Neural cell (in vitro differentiated cells): ENCODE results near the gene SPATS2L.

Experiments used
- EP300 ChIP-seq: fragments of 450-650 bp; conservative IDR thresholded peaks from 2 replicates; pipeline ENCODE4 v1.6.1; 2014; ENCODE audit warnings: antibody characterized with exemption, mild to moderate bottlenecking, moderate library complexity; ENCODE audit not compliant: poor library complexity, severe bottlenecking
- EZH2 ChIP-seq: fragments of 200-600, 300-800 bp; shearing (Covaris generic), sonication (generic); IDR thresholded peaks from 2 replicates; pipeline ENCODE4 v1.6.1; 2014; ENCODE audit warnings: antibody characterized with exemption, low read length, borderline replicate concordance, mild to moderate bottlenecking; ENCODE audit not compliant: insufficient read depth, poor library complexity, severe bottlenecking
- MXI1 ChIP-seq: fragments of 450-650 bp; conservative IDR thresholded peaks from 2 replicates; pipeline ENCODE4 v1.6.1; 2014; ENCODE audit warnings: antibody characterized with exemption, mild to moderate bottlenecking; ENCODE audit not compliant: poor library complexity, severe bottlenecking
- POLR2AphosphoS5 ChIP-seq: IDR thresholded peaks from 2 replicates; pipeline ENCODE4 v1.6.1; 2012
- RAD21 ChIP-seq: fragments of 450-650 bp; conservative IDR thresholded peaks from 2 replicates; pipeline ENCODE4 v1.6.1; 2014; ENCODE audit warnings: antibody characterized with exemption, mild to moderate bottlenecking, moderate library complexity
- REST ChIP-seq: IDR thresholded peaks from 2 replicates; pipeline ENCODE4 v1.6.1; 2012; ENCODE audit warnings: borderline replicate concordance
- SMC3 ChIP-seq: fragments of 450-650 bp; conservative IDR thresholded peaks from 2 replicates; pipeline ENCODE4 v1.6.1; 2014; ENCODE audit warnings: antibody characterized with exemption, mild to moderate bottlenecking, moderate library complexity; ENCODE audit not compliant: poor library complexity
- TAF1 ChIP-seq: IDR thresholded peaks from 2 replicates; pipeline ENCODE4 v1.6.1; 2012; ENCODE audit warnings: low read depth
- TF ChIP-seq, protein P1 (sequence below): fragments of 450-650 bp; IDR thresholded peaks from 2 replicates; pipeline ENCODE4 v1.5.1; 2014; ENCODE audit warnings: antibody characterized with exemption, mild to moderate bottlenecking, moderate library complexity; ENCODE audit not compliant: poor library complexity, severe bottlenecking

- TF ChIP-seq POLR2AphosphoS5 (no peak), EZH2 (no peak), TAF1 (no peak), RAD21 (no peak), EP300 (no peak), SMC3 (no peak), REST (no peak), MXI1 (no peak)
- TF ChIP-seq, protein P1, sequence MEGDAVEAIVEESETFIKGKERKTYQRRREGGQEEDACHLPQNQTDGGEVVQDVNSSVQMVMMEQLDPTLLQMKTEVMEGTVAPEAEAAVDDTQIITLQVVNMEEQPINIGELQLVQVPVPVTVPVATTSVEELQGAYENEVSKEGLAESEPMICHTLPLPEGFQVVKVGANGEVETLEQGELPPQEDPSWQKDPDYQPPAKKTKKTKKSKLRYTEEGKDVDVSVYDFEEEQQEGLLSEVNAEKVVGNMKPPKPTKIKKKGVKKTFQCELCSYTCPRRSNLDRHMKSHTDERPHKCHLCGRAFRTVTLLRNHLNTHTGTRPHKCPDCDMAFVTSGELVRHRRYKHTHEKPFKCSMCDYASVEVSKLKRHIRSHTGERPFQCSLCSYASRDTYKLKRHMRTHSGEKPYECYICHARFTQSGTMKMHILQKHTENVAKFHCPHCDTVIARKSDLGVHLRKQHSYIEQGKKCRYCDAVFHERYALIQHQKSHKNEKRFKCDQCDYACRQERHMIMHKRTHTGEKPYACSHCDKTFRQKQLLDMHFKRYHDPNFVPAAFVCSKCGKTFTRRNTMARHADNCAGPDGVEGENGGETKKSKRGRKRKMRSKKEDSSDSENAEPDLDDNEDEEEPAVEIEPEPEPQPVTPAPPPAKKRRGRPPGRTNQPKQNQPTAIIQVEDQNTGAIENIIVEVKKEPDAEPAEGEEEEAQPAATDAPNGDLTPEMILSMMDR = no peak
Observed at GRCh38 chr2:200425026-200425821, 118.7 kb downstream of the SPATS2L start.
